ENCODE data around the gene CYTH4.
A peak's percentile ranks its signal among the peaks of the same experiment; 100 is the strongest.

CYTH4 gene

GRCh38 chr22:37274380-37274862, 7.9 kb upstream of the CYTH4 start:
- no peak overlapping the region for H3K4me3 ChIP-seq (ENCODE audit: control insufficient read depth, low read depth, low read length)
- TF ChIP-seq, protein P1, sequence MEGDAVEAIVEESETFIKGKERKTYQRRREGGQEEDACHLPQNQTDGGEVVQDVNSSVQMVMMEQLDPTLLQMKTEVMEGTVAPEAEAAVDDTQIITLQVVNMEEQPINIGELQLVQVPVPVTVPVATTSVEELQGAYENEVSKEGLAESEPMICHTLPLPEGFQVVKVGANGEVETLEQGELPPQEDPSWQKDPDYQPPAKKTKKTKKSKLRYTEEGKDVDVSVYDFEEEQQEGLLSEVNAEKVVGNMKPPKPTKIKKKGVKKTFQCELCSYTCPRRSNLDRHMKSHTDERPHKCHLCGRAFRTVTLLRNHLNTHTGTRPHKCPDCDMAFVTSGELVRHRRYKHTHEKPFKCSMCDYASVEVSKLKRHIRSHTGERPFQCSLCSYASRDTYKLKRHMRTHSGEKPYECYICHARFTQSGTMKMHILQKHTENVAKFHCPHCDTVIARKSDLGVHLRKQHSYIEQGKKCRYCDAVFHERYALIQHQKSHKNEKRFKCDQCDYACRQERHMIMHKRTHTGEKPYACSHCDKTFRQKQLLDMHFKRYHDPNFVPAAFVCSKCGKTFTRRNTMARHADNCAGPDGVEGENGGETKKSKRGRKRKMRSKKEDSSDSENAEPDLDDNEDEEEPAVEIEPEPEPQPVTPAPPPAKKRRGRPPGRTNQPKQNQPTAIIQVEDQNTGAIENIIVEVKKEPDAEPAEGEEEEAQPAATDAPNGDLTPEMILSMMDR (conservative IDR thresholded peaks at IDR 0.05; ENCODE audit: control insufficient read depth, insufficient read depth, low read depth, low read length) = no peak
- DNase-seq (ENCODE audit: low read depth) = no peak

- H3K4me3 ChIP-seq (ENCODE audit: control insufficient read depth, low read depth, low read length) = no peak overlapping the region
- no peak for DNase-seq (ENCODE audit: low read depth)
- TF ChIP-seq, protein P1 (conservative IDR thresholded peaks at IDR 0.05; ENCODE audit: control insufficient read depth, insufficient read depth, low read depth, low read length) = no peak
Observed at GRCh38 chr22:37275134-37275533, 7.2 kb upstream of the CYTH4 start.

DNA sequence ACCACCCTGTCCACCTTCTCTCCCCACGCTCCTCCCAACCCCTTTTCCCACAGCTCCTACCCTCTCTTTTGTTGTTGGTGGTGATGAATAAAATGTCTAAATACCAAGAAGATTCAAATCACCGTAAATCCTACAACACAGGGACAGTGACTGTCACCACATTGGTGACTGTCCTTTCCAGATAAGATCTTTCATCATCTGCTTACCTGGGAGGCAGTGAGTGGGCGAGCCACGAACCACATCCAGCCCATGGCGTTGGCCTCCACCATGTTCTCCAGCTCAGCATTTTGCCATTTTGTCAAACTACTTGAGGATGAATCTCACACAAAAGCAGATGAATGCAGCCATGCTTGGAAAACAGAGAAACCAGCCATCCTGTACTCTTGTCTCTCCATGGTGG, 6.7 kb upstream of the CYTH4 start:
- DNase-seq (ENCODE audit: low read depth) = no peak
- no peak overlapping the region for H3K4me3 ChIP-seq (ENCODE audit: control insufficient read depth, low read depth, low read length)
- TF ChIP-seq, protein P1 (conservative IDR thresholded peaks at IDR 0.05; ENCODE audit: control insufficient read depth, insufficient read depth, low read depth, low read length) = no peak

- DNase-seq (ENCODE audit: low read depth) = peak; percentile 45
- no peak overlapping the region for H3K4me3 ChIP-seq (ENCODE audit: control insufficient read depth, low read depth, low read length)
- TF ChIP-seq, protein P1 (conservative IDR thresholded peaks at IDR 0.05; ENCODE audit: control insufficient read depth, insufficient read depth, low read depth, low read length) = no peak
Observed at GRCh38 chr22:37276776-37277175, 5.5 kb upstream of the CYTH4 start.

DNA sequence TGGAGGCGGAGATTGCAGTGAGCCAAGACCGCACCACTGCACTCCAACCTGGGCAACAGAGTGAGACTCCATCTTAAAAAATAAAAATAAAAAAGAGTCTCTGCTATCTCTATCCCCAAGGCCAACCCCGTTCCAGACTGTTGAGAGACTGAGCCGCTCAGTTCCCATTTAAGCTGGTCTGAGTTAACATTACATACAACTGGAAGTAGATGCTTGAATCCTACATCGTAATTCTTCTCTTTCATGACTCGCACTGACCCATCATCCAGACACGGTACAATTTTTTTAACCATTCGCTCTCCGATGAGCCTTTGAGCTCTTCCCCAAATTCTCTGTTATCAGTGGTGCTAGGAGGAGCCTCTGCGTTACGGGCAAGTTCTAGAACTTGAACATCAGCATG, 4.9 kb upstream of the CYTH4 start:
- H3K4me3 ChIP-seq (ENCODE audit: control insufficient read depth, low read depth, low read length) = no peak overlapping the region
- DNase-seq (ENCODE audit: low read depth) = no peak
- TF ChIP-seq, protein P1 (conservative IDR thresholded peaks at IDR 0.05; ENCODE audit: control insufficient read depth, insufficient read depth, low read depth, low read length) = no peak

GRCh38 chr22:37278261-37278660, 4.0 kb upstream of the CYTH4 start:
- TF ChIP-seq, protein P1 (conservative IDR thresholded peaks at IDR 0.05; ENCODE audit: control insufficient read depth, insufficient read depth, low read depth, low read length) = no peak
- no peak overlapping the region for H3K4me3 ChIP-seq (ENCODE audit: control insufficient read depth, low read depth, low read length)
- DNase-seq (ENCODE audit: low read depth) = no peak

Data from fibroblast of mammary gland (primary cell).